GM18498 (cell line): ENCODE measurements around the gene RNF207.

ENCODE experiments used
- ATAC-seq: cut with Tn5 transposase; IDR thresholded peaks from one replicate; pipeline ENCODE4 v1.9.1; 2021; ENCODE audit warnings: mild to moderate bottlenecking, moderate library complexity; ENCODE audit not compliant: unreplicated experiment

RNF207 gene, protein sequence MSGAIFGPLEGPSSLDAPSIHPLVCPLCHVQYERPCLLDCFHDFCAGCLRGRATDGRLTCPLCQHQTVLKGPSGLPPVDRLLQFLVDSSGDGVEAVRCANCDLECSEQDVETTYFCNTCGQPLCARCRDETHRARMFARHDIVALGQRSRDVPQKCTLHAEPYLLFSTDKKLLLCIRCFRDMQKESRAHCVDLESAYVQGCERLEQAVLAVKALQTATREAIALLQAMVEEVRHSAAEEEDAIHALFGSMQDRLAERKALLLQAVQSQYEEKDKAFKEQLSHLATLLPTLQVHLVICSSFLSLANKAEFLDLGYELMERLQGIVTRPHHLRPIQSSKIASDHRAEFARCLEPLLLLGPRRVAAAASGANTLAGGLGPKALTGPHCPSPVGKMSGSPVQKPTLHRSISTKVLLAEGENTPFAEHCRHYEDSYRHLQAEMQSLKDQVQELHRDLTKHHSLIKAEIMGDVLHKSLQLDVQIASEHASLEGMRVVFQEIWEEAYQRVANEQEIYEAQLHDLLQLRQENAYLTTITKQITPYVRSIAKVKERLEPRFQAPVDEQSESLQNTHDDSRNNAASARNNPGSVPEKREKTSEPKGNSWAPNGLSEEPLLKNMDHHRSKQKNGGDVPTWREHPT

DNA sequence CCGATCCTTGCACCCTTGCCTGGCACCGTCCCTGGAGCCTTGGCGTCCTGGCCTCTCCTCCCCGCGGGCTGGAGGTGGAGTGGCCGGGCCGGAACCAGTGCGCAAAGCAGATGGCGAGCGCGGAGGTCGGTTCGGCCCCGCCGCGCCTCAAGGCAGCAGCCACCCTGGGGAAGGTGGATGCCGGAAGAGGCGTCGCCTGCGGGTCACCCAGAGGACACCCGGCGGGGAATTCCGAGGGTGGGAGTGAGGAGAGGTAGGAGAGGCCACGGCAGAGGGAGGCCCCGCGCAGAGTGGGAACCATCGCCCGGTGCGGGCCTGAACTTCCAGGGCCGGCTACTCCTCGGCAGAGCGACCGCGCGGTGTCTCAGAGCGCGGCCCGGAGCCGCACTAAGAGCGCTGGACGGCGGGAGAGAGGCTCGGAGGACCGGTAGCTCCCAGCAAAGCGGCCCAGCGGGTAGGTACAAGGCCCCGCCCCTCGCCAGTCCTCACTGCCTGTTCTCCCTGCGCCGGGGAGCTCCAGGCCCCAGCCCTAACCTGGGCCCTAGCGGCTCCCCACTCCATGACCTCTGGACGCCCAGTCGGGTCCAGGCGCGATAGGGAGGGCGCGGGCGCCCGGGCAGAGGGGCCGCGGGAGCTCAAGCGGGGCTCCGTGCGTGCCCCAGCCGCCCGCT lies at the start of gene RNF207:
Gene RNF207 (plus strand): TSS at position 271 of the 671 bp plus-strand sequence. CDS start 417 bp downstream, outside the sequence.
- peak; percentile 50 for ATAC-seq

DNA sequence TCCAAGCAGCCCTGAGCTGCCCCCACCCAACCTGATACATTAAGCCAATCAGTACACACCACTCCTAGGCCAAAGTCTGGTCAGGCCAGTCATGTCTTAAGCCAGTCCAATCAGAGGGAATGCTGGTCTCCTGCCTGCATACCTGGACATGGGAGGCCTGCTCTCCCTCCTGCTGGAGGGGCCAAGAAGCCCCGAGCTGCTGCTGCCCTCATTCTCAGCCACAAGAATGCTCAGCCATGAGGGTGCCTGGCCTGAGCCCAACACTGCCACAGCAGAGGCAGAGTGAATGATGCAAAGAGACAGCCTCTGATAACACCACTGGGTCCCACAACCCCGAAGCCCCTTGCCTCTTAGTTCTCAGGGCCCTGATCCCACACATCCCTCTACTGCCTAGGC lies 48.8 kb upstream of the RNF207 start:
- no peak for ATAC-seq

DNA sequence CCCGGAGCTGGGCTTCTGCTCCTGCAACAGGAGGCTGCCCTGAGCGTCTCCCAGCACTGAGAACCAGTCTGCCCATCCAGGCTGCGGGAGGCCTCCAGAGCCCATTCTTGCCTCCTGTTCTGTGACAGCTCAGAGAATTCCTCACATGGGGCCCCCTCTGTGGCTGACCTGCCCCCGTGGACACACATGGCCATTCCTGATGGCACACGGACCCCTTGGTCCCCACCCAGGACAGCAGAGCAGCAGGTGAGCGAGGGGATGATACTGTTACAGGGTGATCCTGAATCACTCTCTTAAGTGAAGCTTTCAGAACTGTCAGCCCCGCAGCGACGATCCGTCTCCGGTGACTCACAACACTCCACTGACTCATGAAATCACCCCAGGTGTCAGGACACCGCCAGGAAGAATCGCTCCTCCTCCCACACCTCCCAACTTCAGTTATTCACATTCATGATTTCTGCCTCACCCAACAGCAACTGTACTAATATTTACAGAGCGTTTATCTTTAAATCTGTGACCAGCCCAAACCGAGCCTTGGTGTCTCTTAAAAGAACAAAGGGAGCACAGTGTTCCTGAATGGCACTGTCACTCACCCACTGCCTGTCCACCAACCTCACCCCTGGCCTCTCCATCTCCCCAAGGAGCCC lies 48.3 kb upstream of the RNF207 start:
- no peak for ATAC-seq

DNA sequence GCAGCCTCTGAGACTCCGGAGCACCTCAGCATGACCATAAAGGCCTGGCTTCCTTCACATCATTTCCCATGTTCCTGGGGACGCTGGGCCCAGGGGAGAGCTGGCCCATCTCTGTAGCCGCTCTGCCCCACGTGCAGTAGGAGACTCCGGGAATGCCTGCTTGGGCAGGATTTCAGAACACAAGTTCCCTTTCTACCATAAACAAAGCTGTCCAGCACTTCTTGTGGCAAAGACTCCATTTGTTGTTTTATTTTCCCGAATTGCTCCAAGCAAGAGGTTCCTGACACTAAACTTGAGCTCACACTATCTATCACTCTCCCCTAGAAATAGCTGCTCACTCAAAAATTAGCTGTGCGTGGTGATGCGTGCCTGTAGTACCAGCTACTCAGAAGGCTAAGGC lies 47.7 kb upstream of the RNF207 start:
- no peak for ATAC-seq

DNA sequence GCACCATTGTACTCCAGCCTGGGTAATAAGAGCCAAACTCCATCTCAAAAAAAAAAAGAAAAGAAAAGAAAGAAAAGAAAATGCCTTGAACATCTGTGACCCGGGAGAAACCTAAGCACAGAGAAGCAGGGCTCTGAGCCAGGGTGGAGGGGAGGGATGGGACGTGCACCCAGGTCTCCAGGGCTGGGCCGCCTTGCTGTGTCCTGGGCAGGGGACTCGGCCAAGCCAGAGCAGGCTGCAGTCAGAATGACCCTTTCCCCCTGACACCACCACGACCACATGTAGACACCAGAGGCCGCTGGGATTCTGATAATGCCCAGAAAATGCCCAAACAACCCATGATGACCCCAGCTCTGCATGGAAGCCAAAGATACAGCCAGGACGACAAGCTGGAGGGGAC lies 43.6 kb upstream of the RNF207 start:
- no peak for ATAC-seq

DNA sequence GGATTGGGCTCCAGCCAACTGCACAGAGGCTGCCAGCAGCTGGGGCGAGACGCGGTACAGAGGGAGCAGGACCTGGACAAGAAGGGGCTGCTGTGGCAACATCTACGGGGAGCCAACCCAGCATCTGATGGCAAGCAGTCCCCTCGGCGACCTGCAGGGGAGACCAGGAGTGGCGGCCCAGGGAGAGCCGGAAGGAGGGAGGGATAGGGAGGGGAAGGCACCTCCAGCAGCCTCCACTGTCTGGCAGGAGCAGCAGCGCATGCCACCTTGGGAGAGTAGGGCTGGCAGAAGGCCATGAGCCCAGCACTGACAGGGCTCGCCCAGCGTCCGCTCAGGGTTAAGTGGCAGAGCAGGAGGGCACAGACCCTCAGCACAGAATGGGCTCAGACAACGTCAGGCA lies 43.1 kb upstream of the RNF207 start:
- ATAC-seq, result no peak

DNA sequence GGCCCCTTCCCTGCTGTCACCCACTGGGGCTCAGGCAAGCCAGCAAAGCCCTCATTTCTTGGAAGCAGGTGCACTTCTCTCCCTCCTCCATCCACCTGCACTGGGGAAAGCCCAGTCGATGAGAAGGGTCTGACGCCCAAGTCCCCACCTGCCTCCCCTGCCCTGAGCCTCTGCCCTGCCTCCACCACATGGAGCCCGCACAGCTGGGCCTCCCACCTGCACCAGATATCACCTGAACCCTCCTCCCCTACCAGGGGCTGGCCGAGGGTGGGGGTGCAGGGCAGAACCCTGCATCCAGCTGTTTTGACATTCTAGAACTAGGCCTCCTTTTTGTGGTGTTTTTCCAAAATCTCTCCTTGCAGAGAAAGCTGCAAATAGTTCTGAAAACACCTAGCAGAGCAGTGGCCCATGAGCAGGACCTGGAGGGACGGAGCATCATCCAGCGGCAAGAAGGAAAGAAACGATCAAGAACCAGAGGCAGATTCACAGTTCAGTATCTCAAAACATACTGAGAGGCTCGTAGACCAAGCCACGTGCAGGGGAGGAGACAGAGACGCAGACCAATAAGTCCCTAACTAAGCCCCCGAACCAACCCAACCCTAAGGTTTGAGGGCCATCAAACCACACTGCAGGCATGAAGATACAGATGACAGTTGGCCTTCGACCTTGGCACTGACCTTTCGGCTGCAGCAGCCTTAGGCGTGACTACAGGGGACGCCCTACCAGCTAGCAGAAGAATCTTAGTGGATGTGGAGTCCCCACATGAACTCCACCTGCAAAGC lies 42.5 kb upstream of the RNF207 start:
- ATAC-seq, result no peak

DNA sequence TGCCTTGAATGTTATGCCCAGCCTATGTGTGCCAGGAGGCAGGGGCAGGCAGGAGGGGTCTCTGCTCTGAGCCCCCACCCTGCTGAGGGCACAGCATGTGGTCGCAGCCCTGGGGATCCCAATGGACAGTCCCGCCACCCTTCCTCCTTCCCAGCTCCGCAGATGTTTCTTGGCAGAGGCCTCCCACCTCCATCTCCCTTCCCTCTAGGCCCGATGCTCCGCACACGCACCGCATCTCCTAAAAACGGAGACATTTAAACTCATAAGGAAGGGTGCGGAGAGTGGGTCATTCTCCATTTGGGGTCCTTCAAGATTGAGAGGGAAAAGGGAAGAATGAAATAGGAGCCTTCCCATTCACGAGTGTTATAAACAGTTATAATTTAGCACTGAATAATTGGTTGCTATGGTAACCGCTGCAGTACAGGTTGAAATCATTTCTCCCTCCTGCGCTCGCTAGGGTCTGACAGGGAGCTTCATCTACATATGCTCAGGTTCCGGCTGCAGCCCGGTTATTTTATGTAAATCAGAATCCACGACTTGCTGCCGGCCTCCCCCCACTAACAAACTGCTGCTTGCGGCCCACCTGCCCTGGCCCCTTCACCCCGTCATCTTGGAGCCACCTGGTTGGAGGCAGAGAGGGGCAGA lies 41.8 kb upstream of the RNF207 start:
- no peak for ATAC-seq

DNA sequence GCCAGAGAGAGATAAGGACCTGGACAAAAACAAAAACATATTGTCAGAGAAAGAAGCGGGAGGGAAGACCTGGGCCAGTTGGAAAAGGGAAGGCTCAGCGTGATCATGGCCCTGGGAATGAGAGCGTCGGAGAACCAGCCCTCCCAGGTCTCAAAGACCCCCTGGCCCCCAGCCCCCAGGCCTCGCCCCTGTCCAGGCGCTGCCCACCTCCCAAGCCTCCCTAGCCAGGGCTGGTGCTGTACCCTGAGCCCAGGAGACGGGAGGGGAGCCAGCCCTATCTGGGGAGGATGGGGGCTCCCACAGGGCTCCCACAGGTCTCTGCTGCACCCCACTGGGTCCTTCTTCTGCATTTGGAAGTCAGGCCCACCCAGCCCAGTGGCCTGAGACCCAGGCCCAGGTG lies 40.9 kb upstream of the RNF207 start:
- no peak for ATAC-seq

DNA sequence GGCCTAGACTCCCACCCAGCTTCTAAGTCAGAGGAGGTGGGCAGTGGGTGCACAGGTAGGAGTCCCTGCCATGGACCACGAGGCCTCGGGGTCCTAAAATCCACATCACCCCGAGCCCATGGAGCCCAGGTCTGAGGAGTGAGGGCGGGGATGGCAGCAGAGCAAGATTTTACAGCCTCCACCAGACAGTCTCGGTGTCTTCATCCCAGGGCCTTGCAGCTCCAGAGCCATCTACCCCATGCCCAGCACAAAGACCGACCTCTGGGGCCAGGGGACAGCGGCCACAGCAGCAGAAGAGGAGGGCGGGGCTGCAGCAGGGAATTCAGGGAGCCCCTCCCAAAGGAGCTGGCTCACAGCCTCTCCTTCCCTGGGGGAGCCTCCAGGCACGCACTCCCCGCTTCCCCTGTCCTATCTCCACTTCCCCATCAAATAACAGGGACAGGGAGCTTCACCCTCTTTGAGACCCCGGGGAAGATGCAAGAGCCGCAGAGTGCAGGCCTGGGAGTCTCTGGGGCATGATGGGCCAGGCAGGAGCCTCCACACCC lies 40.4 kb upstream of the RNF207 start:
- ATAC-seq, result no peak

DNA sequence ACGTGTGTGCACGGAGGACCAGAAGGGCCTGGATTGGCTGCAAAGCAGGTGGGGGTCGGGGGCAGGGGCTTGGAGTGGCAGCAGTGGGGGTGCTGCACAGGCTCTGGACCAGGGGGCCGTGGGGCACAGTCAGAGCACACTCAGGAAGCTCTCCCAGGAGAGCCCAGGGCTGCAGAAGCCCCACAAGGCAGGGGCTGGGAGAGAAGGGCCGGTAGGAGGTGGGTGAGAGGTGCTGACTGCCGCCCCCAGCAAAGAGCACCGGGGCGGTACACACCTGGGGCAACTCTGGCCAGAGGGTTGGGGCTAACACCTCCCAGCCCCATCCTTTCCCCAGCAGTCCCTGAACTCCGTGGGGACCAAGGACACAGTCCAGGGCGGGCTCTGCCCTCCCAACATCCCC lies 39.7 kb upstream of the RNF207 start:
- ATAC-seq, result no peak

DNA sequence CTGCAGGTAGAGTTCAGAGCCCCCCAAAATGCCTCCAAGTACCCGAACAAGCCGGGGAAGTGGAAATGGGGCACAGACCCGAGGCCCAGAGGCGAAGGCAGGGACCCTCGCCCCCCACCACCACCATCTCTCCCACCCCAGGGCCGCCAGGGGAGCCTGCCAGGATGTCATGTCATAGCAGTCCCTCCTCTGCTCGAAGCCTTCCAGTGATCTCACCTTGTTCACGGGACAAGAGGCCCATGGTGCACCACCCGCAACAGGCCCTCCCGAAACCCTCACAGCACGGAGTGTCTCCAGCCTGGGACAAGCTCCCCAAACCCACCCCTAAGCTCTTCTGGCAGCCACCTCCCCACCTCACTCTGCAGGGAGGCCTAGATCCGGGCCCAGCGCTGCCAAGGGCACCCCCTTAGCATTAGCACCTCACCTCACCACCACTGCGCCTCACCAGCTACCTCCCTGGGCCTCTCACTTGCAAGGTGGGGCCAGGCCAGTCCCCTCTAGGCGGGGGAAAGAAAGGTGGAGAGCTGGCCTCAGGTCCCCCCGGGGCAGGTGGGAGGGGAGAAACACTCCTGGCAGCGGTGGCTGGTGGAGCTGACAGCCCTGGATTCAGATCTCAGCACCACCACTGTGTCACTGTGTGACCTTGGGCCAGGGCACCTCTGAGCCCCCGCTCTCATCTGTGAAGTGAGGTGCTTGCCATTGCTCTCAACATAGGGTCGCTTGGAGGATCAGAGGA lies 39.1 kb upstream of the RNF207 start:
- ATAC-seq, result no peak

DNA sequence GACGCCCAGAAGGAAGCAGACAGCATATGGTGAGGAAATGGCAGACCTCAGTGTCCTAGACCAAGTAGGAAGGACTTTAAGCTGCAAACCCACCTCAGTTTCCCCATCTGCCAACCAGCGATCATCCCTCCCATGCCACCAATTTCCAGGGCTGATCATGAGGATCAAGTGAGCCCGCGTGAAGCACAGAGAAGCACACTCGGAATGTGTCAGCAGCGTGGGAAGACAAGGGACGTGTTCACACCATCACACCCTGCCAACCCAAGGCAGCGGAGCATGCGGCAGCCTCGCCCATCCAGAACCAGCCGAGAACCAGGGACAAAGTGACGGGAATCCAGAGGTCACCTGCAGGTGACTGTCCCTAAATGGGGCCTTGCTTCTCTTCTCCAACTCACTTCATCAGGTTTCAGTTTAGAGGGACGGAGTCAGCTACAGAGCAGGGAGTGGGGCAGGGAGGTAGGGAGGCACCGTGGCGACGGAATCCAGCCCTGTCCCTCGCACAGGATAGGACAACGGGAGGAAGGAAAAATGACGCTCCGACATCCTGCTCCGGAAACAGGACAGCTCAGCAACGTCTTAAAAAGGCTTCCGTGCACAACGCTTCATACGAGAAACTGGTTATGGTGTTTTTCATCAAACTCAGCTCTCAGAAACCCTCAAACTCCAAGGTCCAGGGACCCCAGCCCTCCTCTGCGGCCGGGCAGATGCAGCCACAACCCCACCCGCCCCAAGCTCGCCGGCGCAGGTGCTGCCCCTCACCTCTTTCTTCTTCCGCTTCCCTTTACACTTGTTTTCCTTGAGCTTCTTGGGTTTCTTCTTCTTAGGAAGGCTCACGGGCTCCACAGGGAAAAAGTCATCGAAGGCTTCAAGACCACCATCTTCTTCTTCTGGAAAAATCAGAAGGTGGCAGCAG lies 38.3 kb upstream of the RNF207 start:
- no peak for ATAC-seq

DNA sequence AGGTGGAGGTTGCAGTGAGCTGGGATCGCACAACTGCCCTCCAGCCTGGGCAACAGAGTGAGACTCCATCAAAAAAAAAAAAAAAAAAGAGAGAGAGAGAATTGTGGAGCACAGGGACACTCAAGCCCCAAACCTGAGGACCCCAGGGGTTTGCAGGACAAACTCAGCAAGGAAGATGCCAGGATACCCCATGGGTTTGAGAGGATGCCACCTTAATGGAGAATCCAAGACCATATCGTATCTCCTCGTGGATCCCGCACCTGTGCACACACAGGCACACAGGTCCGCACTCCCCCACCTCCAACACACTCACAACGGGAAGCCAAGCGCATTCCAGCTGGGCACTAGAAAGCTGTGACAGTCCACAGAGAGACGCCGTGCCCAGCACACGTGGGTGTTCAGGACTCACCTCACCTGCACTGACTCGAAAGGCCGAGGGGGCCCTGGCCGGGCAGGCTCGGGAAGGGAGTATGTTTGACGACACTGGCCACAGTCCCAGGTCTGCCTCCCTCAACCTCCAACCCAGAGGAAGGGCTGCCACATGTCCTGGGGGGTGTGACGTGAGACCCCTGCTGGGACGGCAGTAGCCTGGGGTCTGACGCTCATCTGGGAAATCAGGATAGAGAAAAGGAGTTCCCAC lies 36.9 kb upstream of the RNF207 start:
- no peak for ATAC-seq

DNA sequence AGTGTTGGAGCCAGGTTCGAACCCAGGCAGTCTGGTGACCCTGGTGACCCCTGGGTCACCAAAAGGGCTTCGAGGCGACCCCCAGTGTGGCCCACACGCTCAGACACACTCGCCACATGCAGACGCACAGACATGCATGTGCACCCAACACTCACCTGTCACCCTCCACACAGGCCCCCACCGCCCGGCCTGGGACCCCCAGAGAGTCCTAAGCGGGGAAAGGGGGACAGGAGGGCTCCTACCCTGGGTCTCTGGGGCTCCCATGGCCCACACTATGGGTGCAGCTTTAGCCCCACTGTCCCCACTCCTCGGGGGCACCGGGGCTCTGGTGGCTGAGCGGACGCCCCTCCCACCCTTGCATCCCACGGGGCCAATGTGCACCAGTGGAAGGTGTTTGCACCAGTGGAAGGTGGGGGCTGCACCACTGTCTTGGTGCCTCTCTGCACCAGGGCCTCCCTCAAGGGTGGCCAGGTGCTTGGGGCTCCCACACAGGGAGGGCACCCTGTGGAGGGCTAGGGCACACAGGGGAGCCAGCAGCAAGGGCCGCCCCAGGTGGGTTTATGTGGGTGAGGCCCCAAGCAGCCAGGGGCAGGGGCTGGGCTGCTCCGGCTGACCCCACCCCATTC lies 35.7 kb upstream of the RNF207 start:
- ATAC-seq, result no peak

DNA sequence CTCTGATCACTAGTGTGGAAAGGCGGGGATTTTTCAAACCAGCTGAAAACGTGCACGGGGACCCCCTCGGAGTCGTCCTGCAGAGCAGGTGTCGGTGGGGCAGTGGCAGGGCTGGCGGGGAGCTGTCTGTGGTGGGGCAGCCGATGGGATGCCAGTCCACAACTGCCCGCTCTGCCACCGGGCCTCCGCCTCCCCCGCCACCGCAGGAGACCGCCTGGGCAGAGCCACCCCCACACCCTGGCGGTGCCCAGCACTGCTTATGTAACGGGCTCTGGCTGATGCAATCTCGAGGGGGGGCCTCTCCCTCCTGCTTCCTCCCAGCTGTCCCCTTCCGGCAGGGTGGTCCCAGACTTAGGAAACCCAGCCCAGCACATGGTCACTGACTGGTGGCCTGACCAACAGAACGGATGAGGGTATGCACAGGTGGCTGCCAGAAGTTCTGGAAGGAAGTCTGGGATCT lies 35.1 kb upstream of the RNF207 start:
- no peak for ATAC-seq

DNA sequence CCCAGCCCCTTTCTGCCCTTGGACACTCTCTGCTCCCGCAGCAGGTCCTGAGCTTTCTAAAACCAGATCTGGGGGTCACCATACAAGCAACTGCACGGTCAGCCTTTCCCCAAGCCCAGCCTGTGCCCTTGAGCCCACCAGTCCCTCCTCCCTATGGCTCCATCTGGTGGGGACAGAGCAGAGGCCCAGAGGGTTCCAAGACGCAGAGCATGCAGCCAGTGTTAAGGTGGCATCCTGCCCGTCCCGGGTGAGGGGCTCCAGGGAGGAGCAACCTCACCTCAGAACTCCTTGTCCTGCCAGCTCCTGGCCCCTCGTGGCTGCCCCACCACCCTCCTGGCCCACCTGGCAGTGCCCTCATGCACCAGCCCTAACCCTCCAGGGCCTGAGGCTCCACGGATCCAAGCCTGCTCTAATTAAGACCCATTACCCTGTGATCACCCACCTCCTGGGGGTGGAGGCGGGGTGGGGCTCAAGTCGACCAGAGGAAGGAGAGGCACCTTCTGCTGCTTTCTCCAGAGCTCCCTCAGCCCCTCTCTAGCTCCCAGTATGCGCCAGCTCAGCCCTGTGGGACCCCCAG lies 34.3 kb upstream of the RNF207 start:
- no peak for ATAC-seq
